ENCODE results near the gene TOR1B.

Gene TOR1B

DNA sequence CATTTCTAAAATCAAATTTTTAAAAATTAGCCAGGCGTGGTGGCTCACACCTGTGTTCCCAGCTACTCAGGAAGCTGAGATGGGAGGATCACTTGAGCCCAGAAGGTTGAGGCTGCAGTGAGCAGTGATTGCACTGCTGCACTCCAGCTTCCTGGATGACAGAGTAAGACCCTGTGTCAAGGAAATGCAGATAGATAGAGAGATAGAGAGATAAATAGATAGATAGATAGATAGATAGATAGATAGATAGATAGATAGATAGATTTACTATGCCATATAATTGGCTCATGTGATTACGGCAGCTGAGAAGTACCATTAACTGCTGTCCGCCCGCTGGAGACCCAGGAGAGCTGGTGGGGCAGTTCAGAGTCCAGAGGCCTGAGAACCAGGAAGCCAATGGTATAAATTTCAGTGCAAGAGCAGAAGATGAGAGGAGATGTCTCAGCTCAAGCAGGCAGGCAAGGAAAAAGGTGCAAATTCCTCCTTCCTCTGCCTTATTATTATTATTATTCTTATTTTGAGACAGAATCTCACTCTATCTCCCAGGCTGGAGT, 37.1 kb upstream of the TOR1B start:
- Histone ChIP-seq H3K4me3 (replicated peaks; ENCODE audit: low read depth, low read length) (no peak overlapping the region), H3K36me3 (ENCODE audit: control insufficient read depth, insufficient read depth, low read length) (no peaks in the 10 kb centered on the region), H3K27me3 (replicated peaks; ENCODE audit: control insufficient read depth, insufficient read depth, low read length) (0 out of 2 replicates have a peak, but pooled peaks cover 2% of the 10 kb centered on the region)
- TF ChIP-seq, protein P1, sequence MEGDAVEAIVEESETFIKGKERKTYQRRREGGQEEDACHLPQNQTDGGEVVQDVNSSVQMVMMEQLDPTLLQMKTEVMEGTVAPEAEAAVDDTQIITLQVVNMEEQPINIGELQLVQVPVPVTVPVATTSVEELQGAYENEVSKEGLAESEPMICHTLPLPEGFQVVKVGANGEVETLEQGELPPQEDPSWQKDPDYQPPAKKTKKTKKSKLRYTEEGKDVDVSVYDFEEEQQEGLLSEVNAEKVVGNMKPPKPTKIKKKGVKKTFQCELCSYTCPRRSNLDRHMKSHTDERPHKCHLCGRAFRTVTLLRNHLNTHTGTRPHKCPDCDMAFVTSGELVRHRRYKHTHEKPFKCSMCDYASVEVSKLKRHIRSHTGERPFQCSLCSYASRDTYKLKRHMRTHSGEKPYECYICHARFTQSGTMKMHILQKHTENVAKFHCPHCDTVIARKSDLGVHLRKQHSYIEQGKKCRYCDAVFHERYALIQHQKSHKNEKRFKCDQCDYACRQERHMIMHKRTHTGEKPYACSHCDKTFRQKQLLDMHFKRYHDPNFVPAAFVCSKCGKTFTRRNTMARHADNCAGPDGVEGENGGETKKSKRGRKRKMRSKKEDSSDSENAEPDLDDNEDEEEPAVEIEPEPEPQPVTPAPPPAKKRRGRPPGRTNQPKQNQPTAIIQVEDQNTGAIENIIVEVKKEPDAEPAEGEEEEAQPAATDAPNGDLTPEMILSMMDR (IDR thresholded peaks at IDR 0.05; ENCODE audit: insufficient read depth, low read length, poor library complexity, severe bottlenecking), result no peak
- DNase-seq (ENCODE audit: extremely low read depth, insufficient read length), result no peak

DNA sequence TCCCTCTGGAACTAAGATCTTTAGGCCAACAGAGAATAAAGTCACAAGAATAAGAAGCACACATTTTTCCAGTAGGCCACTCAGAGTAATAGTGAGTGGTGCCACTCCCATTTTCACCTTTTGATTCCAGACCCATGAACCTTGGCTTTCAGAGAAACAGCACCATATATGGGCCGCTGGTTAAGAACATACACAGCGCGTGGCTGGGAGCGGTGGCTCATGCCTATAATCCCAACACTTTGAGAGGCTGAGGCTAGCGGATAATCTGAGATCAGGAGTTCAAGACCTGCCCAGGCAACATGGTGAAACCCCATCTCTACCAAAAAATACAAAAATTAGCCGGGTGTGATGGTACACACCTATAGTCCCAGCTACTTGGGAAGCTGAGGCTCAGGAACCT, 34.5 kb upstream of the TOR1B start:
- TF ChIP-seq, protein P1 (IDR thresholded peaks at IDR 0.05; ENCODE audit: insufficient read depth, low read length, poor library complexity, severe bottlenecking), result no peak
- H3K27me3 ChIP-seq (replicated peaks; ENCODE audit: control insufficient read depth, insufficient read depth, low read length), result 0 out of 2 replicates have a peak, but pooled peaks cover 2% of the 10 kb centered on the region
- H3K4me3 ChIP-seq (replicated peaks; ENCODE audit: low read depth, low read length), result no peak overlapping the region
- DNase-seq (ENCODE audit: extremely low read depth, insufficient read length), result no peak
- H3K36me3 ChIP-seq (ENCODE audit: control insufficient read depth, insufficient read depth, low read length), result no peaks in the 10 kb centered on the region

DNA sequence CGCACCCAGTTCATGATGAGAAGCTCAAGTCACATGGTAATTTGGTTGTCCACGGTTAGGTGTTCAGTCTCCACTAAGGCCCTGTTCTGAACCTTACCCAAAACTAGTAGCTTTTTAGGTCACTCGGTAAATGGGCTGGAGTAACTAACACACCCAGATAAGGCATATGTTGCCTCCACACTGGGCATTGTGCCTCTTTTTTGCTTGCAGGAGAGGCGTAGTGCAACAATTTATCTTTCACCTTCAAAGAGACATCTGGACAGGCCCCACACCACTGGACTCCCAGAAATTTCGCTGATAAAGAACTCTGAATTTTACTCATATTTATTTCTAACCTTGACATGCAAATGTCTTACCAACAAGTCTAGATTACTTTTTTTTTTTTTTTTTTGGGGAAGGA, 33.3 kb upstream of the TOR1B start:
- no peak overlapping the region for H3K4me3 ChIP-seq (replicated peaks; ENCODE audit: low read depth, low read length)
- H3K36me3 ChIP-seq (ENCODE audit: control insufficient read depth, insufficient read depth, low read length), result no peaks in the 10 kb centered on the region
- H3K27me3 ChIP-seq (replicated peaks; ENCODE audit: control insufficient read depth, insufficient read depth, low read length), result 0 out of 2 replicates have a peak, but pooled peaks cover 2% of the 10 kb centered on the region
- no peak for DNase-seq (ENCODE audit: extremely low read depth, insufficient read length)
- TF ChIP-seq, protein P1 (IDR thresholded peaks at IDR 0.05; ENCODE audit: insufficient read depth, low read length, poor library complexity, severe bottlenecking), result no peak

DNA sequence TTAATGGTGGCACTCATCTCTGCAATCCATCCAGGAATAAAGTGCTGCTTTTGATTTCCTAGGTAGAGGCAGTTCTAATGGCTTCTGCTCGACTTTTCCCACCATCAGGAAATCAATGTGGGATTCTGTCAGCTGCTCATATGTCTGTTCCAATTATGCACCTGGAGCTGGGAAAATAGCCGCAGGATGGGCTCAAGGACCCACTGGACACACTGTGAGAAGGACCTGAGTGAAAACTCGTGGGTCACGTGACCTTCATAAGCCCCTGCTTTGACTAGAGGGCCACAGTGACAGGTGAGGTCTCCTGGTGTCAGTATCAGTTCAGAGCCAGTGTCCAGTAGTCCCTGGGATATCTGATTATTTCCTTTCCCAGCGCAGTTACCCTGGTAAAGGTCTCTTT, 32.2 kb upstream of the TOR1B start:
- Histone ChIP-seq H3K27me3 (replicated peaks; ENCODE audit: control insufficient read depth, insufficient read depth, low read length) (0 out of 2 replicates have a peak, but pooled peaks cover 2% of the 10 kb centered on the region), H3K36me3 (ENCODE audit: control insufficient read depth, insufficient read depth, low read length) (no peaks in the 10 kb centered on the region), H3K4me3 (replicated peaks; ENCODE audit: low read depth, low read length) (no peak overlapping the region)
- no peak for DNase-seq (ENCODE audit: extremely low read depth, insufficient read length)
- TF ChIP-seq, protein P1 (IDR thresholded peaks at IDR 0.05; ENCODE audit: insufficient read depth, low read length, poor library complexity, severe bottlenecking), result no peak

DNA sequence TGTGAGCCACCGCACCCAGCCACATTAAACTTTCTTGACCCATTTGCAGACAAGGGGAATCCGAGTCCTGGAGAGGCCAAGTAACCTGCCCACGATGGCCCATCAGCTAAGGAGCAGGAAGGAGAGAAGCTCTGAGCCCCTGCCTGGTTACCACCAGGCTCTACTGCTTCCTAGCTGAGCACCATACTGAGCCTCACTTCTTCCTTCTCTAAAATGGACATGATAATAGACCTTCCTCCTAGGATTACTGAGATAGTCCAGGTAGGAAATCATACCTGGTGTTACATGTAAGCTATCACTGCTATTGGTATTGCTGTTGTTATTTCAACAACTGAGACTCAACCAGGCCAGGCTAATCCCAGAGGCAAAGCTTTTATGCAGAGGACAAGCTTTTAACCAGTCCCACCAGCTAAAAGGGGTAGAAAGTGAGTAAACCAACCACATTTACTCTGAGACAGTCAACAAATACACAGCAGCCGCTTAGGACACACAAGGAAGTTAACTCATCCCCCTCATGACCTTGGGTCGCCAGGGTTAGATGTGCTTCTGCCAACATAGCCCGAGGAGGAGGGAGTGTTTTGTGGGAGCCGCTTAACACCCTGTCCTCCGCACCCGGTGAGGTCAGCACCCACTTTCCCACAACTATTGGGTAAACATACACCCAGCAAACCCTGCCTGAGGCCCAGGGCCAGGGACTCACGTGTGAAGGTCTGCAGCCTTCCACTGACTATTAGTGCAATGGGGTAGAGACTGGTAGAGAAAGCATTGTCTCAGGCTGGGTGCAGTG, 29.5 kb upstream of the TOR1B start:
- no peak for DNase-seq (ENCODE audit: extremely low read depth, insufficient read length)
- TF ChIP-seq, protein P1 (IDR thresholded peaks at IDR 0.05; ENCODE audit: insufficient read depth, low read length, poor library complexity, severe bottlenecking), result no peak
- Histone ChIP-seq H3K36me3 (ENCODE audit: control insufficient read depth, insufficient read depth, low read length) (no peaks in the 10 kb centered on the region), H3K27me3 (replicated peaks; ENCODE audit: control insufficient read depth, insufficient read depth, low read length) (peaks cover 4% of the 10 kb centered on the region), H3K4me3 (replicated peaks; ENCODE audit: low read depth, low read length) (no peak overlapping the region)
